Central memory CD8-positive, alpha-beta T cell (primary cell): Measurements from ENCODE around the gene TUBGCP3.
A peak's percentile ranks its signal among the peaks of the same experiment; 100 is the strongest.
"Not testable (repeated sequence)": the region's sequence is repeated elsewhere in the genome, so short reads cannot be mapped to it uniquely, and the experiment has no call there.

Source experiments
- ATAC-seq: fragments of 150-1000 bp; cut with Tn5 transposase; replicated peaks from 2 replicates; pipeline ENCODE4 v1.10.0; 2022; ENCODE audit warnings: mild to moderate bottlenecking, moderate FRiP score, moderate number of reproducible peaks; ENCODE audit not compliant: poor library complexity, severe bottlenecking; ENCODE audit errors: extremely low read depth
- DNase-seq, 2 donors: peaks; one replicate each; pipeline ENCODE4 v3.0.0; 2021; ENCODE audit warnings: low spot score in 2 of 2
- H3K27ac Mint-ChIP-seq: one replicate; pipeline ENCODE4 v1.8.0; 2022; ENCODE audit warnings: low read depth, mild to moderate bottlenecking, moderate library complexity, mixed read lengths
- H3K27me3 Mint-ChIP-seq: one replicate; pipeline ENCODE4 v1.8.0; 2022; ENCODE audit warnings: mixed read lengths
- H3K36me3 Mint-ChIP-seq: one replicate; pipeline ENCODE4 v1.8.0; 2022; ENCODE audit warnings: mild to moderate bottlenecking, moderate library complexity, mixed read lengths; ENCODE audit not compliant: insufficient read depth
- H3K4me1 Mint-ChIP-seq: one replicate; pipeline ENCODE4 v1.8.0; 2022; ENCODE audit warnings: mixed read lengths
- H3K4me3 Mint-ChIP-seq: one replicate; pipeline ENCODE4 v1.8.0; 2022; ENCODE audit warnings: mild to moderate bottlenecking, moderate library complexity, mixed read lengths
- H3K9me3 Mint-ChIP-seq: one replicate; pipeline ENCODE4 v1.8.0; 2022; ENCODE audit warnings: mixed read lengths

The TUBGCP3 gene

DNA sequence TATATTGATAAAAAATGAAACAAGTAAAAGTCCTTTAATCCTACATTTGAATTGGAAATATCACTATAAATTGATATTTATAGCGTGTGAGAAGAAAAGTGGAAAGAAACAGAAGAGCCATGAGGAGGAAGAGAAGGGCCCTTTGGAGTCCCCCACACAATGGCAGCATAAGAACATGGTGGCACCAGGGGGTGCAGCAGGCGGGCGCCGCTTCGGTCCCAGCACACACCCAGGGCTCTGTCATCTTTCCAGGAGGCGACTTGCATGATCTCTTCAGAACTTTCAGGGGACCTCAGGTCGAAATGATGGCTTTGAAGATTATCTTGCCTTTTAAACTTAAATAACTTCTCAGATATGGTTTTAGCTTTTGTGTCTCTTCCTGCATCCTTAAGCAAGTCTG, 91.8 kb downstream of the TUBGCP3 start:
- Mint-ChIP-seq H3K36me3 (peaks cover 28% of the 10 kb centered on the region), H3K9me3 (no peaks in the 10 kb centered on the region), H3K4me3 (no peak overlapping the region), H3K27ac (no peak overlapping the region), H3K4me1 (no peaks in the 10 kb centered on the region), H3K27me3 (no peaks in the 10 kb centered on the region)
- no peak for DNase-seq
- ATAC-seq, result no peak

GRCh38 chr13:112495465-112495864, 92.5 kb downstream of the TUBGCP3 start:
- Mint-ChIP-seq H3K4me1 (no peaks in the 10 kb centered on the region), H3K4me3 (no peak overlapping the region), H3K27me3 (no peaks in the 10 kb centered on the region), H3K36me3 (peaks cover 28% of the 10 kb centered on the region), H3K27ac (no peak overlapping the region), H3K9me3 (no peaks in the 10 kb centered on the region)
- no peak for ATAC-seq
- DNase-seq, result no peak

- DNase-seq (no peak), ATAC-seq (no peak)
- H3K27ac Mint-ChIP-seq, result peak overlapping the region; percentile 16
- no peaks in the 10 kb centered on the region for H3K9me3 Mint-ChIP-seq
- H3K36me3 Mint-ChIP-seq, result peaks cover 2% of the 10 kb centered on the region
- H3K27me3 Mint-ChIP-seq, result no peaks in the 10 kb centered on the region
- H3K4me1 Mint-ChIP-seq, result no peaks in the 10 kb centered on the region
- H3K4me3 Mint-ChIP-seq, result no peak overlapping the region
These were observed 98.8 kb downstream of the TUBGCP3 start for GRCh38 chr13:112489199-112489598.

DNA sequence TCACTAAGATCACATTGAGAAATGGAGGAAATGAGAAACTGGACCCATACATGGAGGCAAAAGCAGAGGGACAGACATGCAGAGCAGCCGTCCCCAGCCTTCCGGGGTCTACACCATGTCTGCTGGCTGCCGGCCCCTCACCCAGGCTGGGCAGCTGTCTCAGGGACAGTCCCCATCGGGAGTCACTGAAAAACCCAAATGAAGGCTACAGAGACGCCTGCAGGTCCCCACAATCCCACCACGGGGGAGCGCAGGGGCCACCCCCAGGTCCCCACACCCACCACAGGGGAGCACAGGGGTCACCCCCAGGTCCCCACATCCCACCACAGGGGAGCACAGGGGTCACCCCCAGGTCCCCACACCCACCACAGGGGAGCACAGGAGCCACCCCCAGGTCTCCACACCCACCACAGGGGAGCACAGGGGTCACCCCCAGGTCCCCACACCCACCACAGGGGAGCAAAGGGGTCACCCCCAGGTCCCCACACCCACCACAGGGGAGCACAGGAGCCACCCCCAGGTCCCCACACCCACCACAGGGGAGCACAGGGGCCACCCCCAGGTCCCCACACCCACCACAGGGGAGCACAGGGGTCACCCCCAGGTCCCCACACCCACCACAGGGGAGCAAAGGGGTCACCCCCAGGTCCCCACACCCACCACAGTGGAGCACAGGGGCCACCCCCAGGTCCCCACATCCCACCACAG, 99.5 kb downstream of the TUBGCP3 start:
- not testable (repeated sequence) for H3K4me1 Mint-ChIP-seq, H3K27ac Mint-ChIP-seq, ATAC-seq, H3K36me3 Mint-ChIP-seq, H3K4me3 Mint-ChIP-seq, H3K9me3 Mint-ChIP-seq, DNase-seq, H3K27me3 Mint-ChIP-seq

GRCh38 chr13:112487127-112487517, 100.8 kb downstream of the TUBGCP3 start:
- Mint-ChIP-seq H3K27me3 (no peaks in the 10 kb centered on the region), H3K9me3 (peaks cover 3% of the 10 kb centered on the region), H3K36me3 (peaks cover 2% of the 10 kb centered on the region), H3K27ac (no peak overlapping the region), H3K4me1 (no peaks in the 10 kb centered on the region), H3K4me3 (no peak overlapping the region)
- no peak for ATAC-seq
- no peak for DNase-seq

- Mint-ChIP-seq H3K36me3 (peaks cover 2% of the 10 kb centered on the region), H3K9me3 (peaks cover 5% of the 10 kb centered on the region), H3K27ac (no peak overlapping the region), H3K27me3 (no peaks in the 10 kb centered on the region), H3K4me1 (no peaks in the 10 kb centered on the region), H3K4me3 (no peak overlapping the region)
- no peak for DNase-seq
- no peak for ATAC-seq
These were observed 101.4 kb downstream of the TUBGCP3 start for GRCh38 chr13:112486386-112487126.

DNA sequence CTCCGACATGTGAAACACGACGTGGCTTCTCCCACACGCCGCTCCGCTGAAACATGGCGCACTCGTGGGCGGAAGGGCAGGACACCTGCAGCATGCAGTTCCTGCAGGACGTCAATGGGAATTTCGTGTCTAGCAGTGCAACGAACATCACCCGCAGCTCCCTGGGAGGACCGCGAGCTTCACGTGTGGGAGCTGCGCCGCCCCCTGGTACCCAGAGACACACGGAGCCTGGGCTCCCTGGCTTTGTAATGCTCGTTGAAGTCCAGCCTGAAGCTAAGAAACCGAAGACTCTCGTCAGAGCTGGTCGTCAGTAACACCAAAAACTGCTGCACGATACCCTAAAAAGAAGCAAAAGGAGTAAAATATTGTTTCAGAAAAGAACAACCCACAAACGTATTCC, 102.1 kb downstream of the TUBGCP3 start:
- not testable (repeated sequence) for H3K4me1 Mint-ChIP-seq, H3K27ac Mint-ChIP-seq, H3K9me3 Mint-ChIP-seq, H3K4me3 Mint-ChIP-seq, DNase-seq, H3K27me3 Mint-ChIP-seq, ATAC-seq, H3K36me3 Mint-ChIP-seq

GRCh38 chr13:112483299-112483698, 104.7 kb downstream of the TUBGCP3 start:
- Mint-ChIP-seq H3K27me3 (no peaks in the 10 kb centered on the region), H3K36me3 (peaks cover 4% of the 10 kb centered on the region), H3K9me3 (peaks cover 5% of the 10 kb centered on the region), H3K27ac (no peak overlapping the region), H3K4me1 (no peaks in the 10 kb centered on the region), H3K4me3 (no peak overlapping the region)
- ATAC-seq, result no peak
- no peak for DNase-seq

DNA sequence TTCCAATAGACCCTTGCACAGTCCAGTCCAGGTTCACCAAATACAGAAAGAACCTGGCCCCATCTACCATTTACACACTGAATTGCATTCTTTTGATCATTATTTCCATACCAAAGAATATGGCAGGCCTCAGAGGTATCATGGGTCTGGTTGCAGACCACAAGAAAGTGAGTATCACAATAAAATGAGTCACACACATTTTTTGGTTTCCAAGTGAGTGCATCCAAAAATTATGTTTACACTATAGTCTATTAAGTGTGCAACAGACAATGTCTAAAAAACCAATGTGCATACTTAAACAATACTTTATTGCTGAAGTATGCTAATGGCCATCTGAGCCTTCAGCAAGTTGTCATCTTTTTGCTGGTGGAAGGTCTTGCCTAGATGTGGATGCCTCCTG, 106.5 kb downstream of the TUBGCP3 start:
- H3K4me1 Mint-ChIP-seq, result no peaks in the 10 kb centered on the region
- DNase-seq (no peak), ATAC-seq (no peak)
- peaks cover 4% of the 10 kb centered on the region for H3K36me3 Mint-ChIP-seq
- no peaks in the 10 kb centered on the region for H3K27me3 Mint-ChIP-seq
- peaks cover 5% of the 10 kb centered on the region for H3K9me3 Mint-ChIP-seq
- no peak overlapping the region for H3K27ac Mint-ChIP-seq
- H3K4me3 Mint-ChIP-seq, result no peak overlapping the region

- peaks cover 4% of the 10 kb centered on the region for H3K36me3 Mint-ChIP-seq
- H3K9me3 Mint-ChIP-seq, result peaks cover 5% of the 10 kb centered on the region
- H3K27me3 Mint-ChIP-seq, result no peaks in the 10 kb centered on the region
- no peak for ATAC-seq
- no peak overlapping the region for H3K4me3 Mint-ChIP-seq
- no peak for DNase-seq
- no peak overlapping the region for H3K27ac Mint-ChIP-seq
- H3K4me1 Mint-ChIP-seq, result no peaks in the 10 kb centered on the region
These were observed 108.6 kb downstream of the TUBGCP3 start for GRCh38 chr13:112479389-112479788.

DNA sequence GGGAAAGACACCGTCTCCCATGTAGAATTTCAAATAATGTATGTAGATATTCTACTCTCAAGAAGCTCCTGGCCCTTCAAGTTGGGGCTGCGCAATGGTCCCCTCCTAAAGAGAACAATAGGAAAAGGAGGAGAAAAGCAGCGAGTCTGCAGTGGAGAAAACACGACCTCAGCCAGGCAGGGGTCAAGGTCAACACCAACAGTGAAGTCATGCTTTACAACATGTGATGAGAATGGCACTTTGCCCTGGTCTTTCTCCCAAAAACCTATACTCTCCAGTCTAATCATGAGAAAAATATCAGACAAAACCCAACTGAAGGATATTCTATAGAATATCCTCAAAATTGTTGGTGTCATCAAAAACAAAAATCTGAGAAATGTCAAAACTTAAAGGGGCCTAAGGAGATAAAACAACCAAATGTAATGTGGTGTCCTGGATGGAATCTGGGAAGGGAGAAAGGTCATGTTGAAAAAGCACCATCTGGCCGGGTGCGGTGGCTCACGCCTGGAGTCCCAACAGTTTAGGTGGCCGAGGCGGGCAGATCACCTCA, 110.8 kb downstream of the TUBGCP3 start:
- no peaks in the 10 kb centered on the region for H3K4me1 Mint-ChIP-seq
- peaks cover 2% of the 10 kb centered on the region for H3K36me3 Mint-ChIP-seq
- no peak overlapping the region for H3K27ac Mint-ChIP-seq
- H3K9me3 Mint-ChIP-seq, result peaks cover 2% of the 10 kb centered on the region
- no peaks in the 10 kb centered on the region for H3K27me3 Mint-ChIP-seq
- ATAC-seq (no peak), DNase-seq (no peak)
- no peak overlapping the region for H3K4me3 Mint-ChIP-seq

GRCh38 chr13:112475889-112476288, 112.1 kb downstream of the TUBGCP3 start:
- no peaks in the 10 kb centered on the region for H3K9me3 Mint-ChIP-seq
- DNase-seq (no peak), ATAC-seq (no peak)
- no peaks in the 10 kb centered on the region for H3K4me1 Mint-ChIP-seq
- H3K36me3 Mint-ChIP-seq, result no peaks in the 10 kb centered on the region
- no peak overlapping the region for H3K4me3 Mint-ChIP-seq
- H3K27me3 Mint-ChIP-seq, result no peaks in the 10 kb centered on the region
- H3K27ac Mint-ChIP-seq, result no peak overlapping the region

- Mint-ChIP-seq H3K9me3 (no peaks in the 10 kb centered on the region), H3K27ac (no peak overlapping the region), H3K36me3 (no peaks in the 10 kb centered on the region), H3K4me3 (no peak overlapping the region), H3K4me1 (no peaks in the 10 kb centered on the region), H3K27me3 (no peaks in the 10 kb centered on the region)
- no peak for DNase-seq
- ATAC-seq, result no peak
These were observed 113.1 kb downstream of the TUBGCP3 start for GRCh38 chr13:112474869-112475268.
